GM19099 (cell line): ENCODE results near the gene EN1.

Experiments used
- POLR2A ChIP-seq: IDR thresholded peaks from 3 replicates; pipeline ENCODE4 v1.6.1; 2011; ENCODE audit warnings: low read depth; ENCODE audit not compliant: insufficient read length; ENCODE audit errors: extremely low read depth

EN1 gene

GRCh38 chr2:118838741-118839455 lies 8.6 kb downstream of the EN1 start:
- TF ChIP-seq POLR2A: no peak

- no peak for TF ChIP-seq POLR2A
Measured at GRCh38 chr2:118837621-118838020, 9.8 kb downstream of the EN1 start.

GRCh38 chr2:118837067-118837466 lies 10.4 kb downstream of the EN1 start:
- TF ChIP-seq POLR2A: no peak

GRCh38 chr2:118836411-118836930 lies 11.0 kb downstream of the EN1 start:
- no peak for TF ChIP-seq POLR2A

GRCh38 chr2:118835746-118836410 lies 11.6 kb downstream of the EN1 start:
- TF ChIP-seq POLR2A: no peak

GRCh38 chr2:118834901-118835745 lies 12.3 kb downstream of the EN1 start:
- TF ChIP-seq POLR2A: no peak

- no peak for TF ChIP-seq POLR2A
Measured at GRCh38 chr2:118834440-118834810, 13.0 kb downstream of the EN1 start.

GRCh38 chr2:118833716-118834439 lies 13.6 kb downstream of the EN1 start:
- TF ChIP-seq POLR2A: no peak

- no peak for TF ChIP-seq POLR2A
Measured at GRCh38 chr2:118832791-118833715, 14.4 kb downstream of the EN1 start.

- TF ChIP-seq POLR2A: no peak
Measured at GRCh38 chr2:118832071-118832790, 15.2 kb downstream of the EN1 start.

- no peak for TF ChIP-seq POLR2A
Measured at GRCh38 chr2:118830881-118831280, 16.6 kb downstream of the EN1 start.

GRCh38 chr2:118830118-118830517 lies 17.3 kb downstream of the EN1 start:
- TF ChIP-seq POLR2A: no peak

- no peak for TF ChIP-seq POLR2A
Measured at GRCh38 chr2:118826093-118826492, 21.4 kb downstream of the EN1 start.
